Middle frontal gyrus (tissue), 1 donor: ENCODE data around the gene OTUD1.

Experiments used
- DNase-seq: peaks from one replicate; pipeline ENCODE4 v3.0.0-alpha.2; 2015; ENCODE audit warnings: low spot score; ENCODE audit errors: extremely low spot score

The OTUD1 gene

GRCh38 chr10:23467012-23467411 lies 28.1 kb downstream of the OTUD1 start:
- DNase-seq = no peak

DNA sequence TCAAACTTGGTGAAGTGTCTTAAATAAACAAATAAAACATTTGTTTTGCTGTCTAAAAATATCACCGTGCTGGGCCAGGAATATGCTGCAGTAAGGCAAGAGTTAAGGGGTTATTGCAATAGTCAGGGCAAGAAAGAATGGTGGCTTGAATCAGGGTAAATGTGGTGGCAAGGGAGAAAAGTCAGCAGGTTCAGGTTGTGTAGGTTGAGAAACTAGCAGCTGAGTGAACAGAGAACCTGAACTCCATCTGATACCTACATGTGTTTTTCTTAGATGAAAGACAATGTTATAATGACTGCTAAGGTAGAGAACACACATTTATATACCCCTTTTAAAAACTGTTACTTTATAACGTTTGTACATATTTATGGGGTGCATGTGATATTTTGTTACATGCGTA lies 28.7 kb downstream of the OTUD1 start:
- DNase-seq = no peak

DNA sequence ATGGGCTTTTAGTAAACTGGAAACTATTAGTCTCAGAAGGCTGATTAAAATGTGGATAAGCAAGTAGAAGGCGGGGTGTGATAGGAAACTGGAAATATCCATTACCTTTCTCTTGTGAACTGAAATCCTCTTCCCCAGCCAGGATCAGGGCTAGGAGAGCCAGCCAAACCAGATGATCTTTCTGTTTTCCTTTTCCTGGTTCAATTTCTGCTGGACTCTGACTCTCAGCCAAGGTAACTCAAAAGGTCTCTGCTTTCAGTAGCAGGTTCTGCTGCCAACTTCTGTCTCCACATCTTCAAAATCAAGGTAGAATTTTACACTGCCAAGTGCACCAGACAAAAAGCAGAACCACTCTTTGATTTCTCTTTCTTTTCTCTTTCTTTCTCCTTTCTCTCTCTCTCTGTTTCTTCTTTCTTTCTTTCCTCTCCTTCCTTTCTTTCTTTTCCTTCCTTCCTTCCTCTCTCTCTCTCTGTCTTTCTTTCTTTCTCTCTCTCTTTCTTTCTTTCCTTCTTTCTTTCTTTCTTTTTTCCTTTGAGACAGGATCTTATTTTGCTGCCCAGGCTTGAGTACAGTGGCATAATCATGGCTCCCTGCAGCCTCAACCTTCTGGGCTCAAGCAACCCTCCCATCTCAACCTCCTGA lies 30.8 kb downstream of the OTUD1 start:
- DNase-seq = no peak

DNA sequence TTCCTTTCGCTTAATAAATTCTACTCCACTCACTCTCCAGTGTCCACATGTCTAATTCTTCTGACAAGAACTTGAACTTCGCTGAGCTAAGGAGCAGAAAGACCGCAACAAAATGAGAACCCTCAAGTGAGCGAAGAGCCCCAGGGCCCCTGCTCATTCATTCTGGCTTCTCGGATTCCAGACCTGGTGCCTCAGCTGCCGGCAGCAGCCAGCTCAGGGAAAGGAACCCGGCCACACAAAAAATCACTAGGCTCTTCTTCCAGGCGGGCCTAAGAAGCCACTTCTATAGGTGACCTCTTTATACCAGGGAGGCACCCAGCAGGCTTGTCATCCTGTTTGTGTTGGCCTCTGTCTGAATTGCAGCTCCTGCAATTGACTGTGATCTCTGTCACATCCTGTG lies 33.3 kb downstream of the OTUD1 start:
- no peak for DNase-seq

- no peak for DNase-seq
Measured at GRCh38 chr10:23474081-23474480, 35.2 kb downstream of the OTUD1 start.

- DNase-seq = no peak
Measured at GRCh38 chr10:23474626-23475025, 35.8 kb downstream of the OTUD1 start.

- DNase-seq = no peak
Measured at GRCh38 chr10:23478570-23478969, 39.7 kb downstream of the OTUD1 start.

DNA sequence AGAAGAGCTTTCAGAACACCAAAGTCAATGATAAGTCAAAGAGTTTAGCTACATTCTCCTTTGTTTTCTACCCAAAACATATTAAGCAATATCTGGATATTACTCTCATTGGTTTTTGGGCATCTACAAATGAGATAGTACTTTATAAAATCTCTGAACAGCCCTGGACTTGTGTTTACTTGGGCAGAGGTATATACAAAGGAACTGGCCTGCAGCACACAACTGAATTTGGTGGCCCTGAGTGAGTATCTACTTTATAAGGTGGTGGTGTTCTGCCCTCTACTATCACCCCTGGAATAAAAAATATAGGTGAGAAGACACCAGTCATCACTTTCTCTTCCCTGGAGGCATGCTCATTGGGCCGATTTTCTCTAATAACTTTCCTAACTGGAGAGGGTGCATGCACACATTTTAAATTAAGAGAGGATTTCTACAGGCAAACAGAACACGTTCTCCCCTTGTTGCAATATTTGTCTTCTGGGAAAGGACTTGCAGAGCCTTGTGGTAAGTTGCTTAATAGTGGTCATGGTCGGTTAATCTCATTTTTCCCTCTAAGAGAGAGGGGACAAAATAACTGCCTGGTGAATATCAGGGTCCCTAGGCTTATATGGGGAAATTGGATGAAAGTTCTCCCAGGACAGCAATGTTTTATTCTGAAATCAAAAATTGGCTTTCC lies 41.1 kb downstream of the OTUD1 start:
- DNase-seq = no peak

GRCh38 chr10:23481363-23481961 lies 42.6 kb downstream of the OTUD1 start:
- DNase-seq = no peak

- no peak for DNase-seq
Measured at GRCh38 chr10:23490115-23490514, 51.2 kb downstream of the OTUD1 start.
